ENCODE results near the gene TEF.
"Not testable (repeated sequence)": the region's sequence is repeated elsewhere in the genome, so short reads cannot be mapped to it uniquely, and the experiment has no call there.

The TEF gene

GRCh38 chr22:41377846-41378245, 3.9 kb upstream of the TEF start:
- DNase-seq (ENCODE audit: low read depth, low spot score), result no peak
- no peak overlapping the region for H3K27ac ChIP-seq

DNA sequence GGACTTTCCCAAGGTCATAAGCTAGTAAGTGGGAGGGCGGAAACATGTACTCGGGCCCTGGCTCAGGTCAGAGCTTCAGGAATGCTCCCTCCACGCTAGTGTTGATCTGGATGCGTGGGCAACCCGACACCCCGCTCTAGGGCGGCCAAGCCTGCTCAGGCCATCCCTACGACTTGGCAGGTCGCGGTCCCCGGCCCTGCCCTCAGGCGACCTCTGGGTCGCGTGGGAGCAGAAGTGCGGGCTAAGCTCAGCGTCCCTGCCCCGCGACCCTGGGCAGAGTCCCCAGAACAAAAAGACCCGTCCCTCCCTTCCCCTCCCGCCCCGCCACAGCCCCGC, 781 bp upstream of the TEF start:
- peak overlapping the region; percentile 94 for H3K27ac ChIP-seq
- DNase-seq (ENCODE audit: low read depth, low spot score), result no peak

GRCh38 chr22:41382098-41382578, 396 bp downstream of the TEF start:
- DNase-seq (ENCODE audit: low read depth, low spot score), result no peak
- H3K27ac ChIP-seq, result peak overlapping the region; percentile 94

GRCh38 chr22:41382610-41383009, 868 bp downstream of the TEF start:
- peak overlapping the region; percentile 94 for H3K27ac ChIP-seq
- no peak for DNase-seq (ENCODE audit: low read depth, low spot score)

DNA sequence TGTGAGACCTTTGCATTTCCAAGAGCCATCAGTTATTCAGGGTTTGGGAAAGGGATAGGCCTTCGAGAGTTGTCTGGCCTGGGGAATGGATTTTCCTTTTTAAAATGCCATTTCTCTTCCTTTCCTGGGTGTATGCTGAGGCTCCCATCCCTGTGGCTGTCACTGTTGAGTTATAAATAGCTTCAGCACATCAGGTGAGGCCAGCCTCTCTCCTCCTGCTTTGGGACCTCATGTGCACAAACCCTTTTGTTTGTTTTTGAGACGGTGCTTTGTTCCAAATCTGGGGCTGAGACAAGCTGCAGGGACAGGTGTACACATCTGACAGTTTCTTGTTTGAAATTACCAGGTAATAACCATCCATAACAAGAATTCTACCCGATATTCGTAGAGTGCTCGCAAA, 1.3 kb downstream of the TEF start:
- H3K27ac ChIP-seq, result peak overlapping the region; percentile 94
- no peak for DNase-seq (ENCODE audit: low read depth, low spot score)

DNA sequence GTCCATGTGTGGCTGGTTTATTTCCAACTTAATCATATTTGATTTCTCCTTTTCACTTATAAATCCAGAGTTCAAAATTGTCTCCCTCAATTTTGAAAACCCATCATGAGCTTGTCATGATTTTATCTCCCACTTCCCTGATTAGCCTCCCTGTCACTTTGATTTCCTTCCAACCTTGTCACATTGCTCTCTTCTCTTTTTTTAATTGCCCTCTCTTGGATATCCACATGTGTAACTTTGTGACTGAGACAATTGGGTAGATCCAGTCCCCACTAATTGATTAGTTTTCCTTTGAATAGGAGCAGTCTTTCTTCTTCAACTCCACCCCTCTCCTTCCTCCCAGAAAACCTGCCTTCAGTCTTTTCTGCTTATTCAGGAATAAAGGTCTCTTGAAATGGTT, 2.4 kb downstream of the TEF start:
- no peak overlapping the region for H3K27ac ChIP-seq
- DNase-seq (ENCODE audit: low read depth, low spot score), result no peak

DNA sequence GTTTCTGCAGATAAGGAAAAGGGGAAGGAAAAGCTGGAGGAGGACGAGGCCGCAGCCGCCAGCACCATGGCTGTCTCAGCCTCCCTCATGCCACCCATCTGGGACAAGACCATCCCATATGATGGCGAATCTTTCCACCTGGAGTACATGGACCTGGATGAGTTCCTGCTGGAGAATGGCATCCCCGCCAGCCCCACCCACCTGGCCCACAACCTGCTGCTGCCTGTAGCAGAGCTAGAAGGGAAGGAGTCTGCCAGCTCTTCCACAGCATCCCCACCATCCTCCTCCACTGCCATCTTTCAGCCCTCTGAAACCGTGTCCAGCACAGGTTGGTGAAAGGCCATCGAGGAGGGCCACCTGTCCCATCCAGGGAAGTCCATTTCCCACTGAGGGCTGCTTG, 5.6 kb downstream of the TEF start:
- no peak for DNase-seq (ENCODE audit: low read depth, low spot score)
- no peak overlapping the region for H3K27ac ChIP-seq

GRCh38 chr22:41394012-41394356, 12.2 kb downstream of the TEF start:
- DNase-seq (ENCODE audit: low read depth, low spot score), result no peak
- no peak overlapping the region for H3K27ac ChIP-seq

DNA sequence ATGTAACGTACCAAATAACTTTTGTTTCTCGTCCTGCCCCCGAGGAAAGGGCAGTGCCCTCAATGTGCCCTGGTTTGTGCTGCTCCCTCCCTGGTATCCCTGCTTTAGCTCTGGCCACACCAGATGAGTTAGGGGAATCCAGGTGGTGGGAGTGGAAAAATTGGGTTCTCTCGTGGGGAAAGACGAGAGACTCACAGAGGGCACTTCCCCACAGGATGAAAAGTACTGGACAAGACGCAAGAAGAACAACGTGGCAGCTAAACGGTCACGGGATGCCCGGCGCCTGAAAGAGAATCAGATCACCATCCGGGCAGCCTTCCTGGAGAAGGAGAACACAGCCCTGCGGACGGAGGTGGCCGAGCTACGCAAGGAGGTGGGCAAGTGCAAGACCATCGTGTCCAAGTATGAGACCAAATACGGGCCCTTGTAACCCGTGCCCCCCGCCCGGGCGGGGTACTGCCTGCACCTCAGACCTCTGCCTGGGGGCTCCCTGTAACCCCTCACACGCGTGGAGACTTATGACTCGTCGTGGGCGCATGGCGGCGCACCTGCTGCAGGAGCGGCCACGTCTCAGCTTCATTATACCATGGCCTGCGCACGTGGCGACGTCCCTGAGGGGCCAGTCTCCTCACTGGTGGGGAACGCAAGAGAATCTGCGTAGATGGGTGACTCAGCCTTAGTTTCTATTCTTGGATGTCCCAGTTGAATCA, 13.9 kb downstream of the TEF start:
- H3K27ac ChIP-seq, result no peak overlapping the region
- no peak for DNase-seq (ENCODE audit: low read depth, low spot score)

DNA sequence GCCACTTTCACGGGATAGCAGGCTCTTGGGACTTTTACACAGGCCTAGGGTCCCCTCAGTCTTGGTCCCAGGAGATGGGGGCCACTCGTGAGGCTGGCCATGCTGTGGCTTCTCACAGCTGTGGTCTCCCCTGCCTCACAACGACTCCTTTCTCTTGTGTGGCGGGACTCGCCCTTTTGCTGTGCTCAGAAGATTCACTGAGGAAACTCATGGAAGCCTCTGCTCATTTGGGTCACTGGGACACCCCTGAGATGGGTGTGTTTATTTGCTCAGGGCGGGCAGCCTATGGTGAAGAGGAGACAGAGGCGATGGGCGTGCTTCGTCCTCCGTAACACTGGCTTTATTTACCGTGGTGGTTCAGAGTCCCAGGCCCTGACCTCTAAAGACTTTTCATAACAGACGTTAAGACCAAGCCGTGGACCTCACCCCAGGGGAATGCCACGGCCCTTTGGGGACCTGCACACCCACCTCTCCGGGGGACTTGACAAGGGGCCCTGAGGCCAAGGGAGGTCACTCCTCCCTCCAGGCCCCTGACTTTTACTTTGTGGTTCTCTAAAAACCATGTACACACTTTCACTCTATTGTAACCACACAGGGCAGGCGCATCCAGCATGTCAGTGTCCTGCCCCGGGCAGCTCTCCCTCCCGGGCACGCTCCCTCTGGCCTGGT, 15.5 kb downstream of the TEF start:
- no peak overlapping the region for H3K27ac ChIP-seq
- DNase-seq (ENCODE audit: low read depth, low spot score), result no peak

DNA sequence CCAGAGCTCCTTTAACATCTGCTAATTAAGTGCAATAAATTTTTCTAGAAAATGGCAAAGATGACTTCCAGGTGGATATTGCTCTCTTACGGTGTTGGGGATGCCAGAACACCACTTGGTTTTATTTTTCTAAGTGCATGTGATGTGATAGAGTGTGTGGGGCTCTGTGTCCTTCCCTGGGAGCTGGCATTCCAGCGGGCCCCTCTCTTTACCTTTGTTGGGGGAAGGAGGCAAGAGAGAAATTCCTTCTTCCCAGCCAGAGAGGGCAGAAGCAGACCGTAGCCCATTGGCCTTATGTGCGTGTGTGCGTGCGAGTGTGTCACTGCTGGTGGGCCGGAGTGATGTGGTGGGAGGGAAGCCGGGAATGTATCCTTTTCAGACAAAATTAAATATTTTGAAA, 17.2 kb downstream of the TEF start:
- DNase-seq (ENCODE audit: low read depth, low spot score), result no peak
- H3K27ac ChIP-seq, result no peak overlapping the region

- H3K27ac ChIP-seq, result no peak overlapping the region
- peak; percentile 52 for DNase-seq (ENCODE audit: low read depth, low spot score)
Observed at GRCh38 chr22:41401781-41402648, 20.3 kb downstream of the TEF start.

GRCh38 chr22:41402851-41403250, 21.1 kb downstream of the TEF start:
- not testable (repeated sequence) for DNase-seq (ENCODE audit: low read depth, low spot score); H3K27ac ChIP-seq

- DNase-seq (ENCODE audit: low read depth, low spot score), result peak; percentile 40
- no peak overlapping the region for H3K27ac ChIP-seq
Observed at GRCh38 chr22:41403532-41404318, 22.0 kb downstream of the TEF start.

- no peak for DNase-seq (ENCODE audit: low read depth, low spot score)
- no peak overlapping the region for H3K27ac ChIP-seq
Observed at GRCh38 chr22:41405588-41405987, 23.8 kb downstream of the TEF start.

DNA sequence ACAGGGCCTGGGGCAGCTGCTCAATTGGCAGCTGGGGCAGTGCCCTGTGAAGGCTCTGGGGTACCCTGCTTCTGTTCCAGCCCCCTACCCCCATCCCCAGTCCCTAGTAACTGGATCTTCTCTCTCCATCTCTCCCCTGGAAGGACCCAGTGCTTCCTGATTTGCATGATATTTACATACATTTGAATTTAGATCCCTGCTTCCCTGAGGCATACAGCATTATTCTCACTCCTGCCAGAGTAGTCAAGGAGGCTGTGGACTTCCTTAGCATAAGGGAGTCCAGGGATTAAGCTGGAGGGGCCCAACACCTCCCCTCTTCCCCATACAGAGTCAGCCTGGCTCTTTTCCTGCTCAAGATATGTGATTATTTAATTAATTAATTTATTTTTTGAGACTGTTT, 24.7 kb downstream of the TEF start:
- DNase-seq (ENCODE audit: low read depth, low spot score), result no peak
- H3K27ac ChIP-seq, result no peak overlapping the region

GRCh38 chr22:41407433-41407832, 25.7 kb downstream of the TEF start:
- DNase-seq (ENCODE audit: low read depth, low spot score), result no peak
- H3K27ac ChIP-seq, result no peak overlapping the region

DNA sequence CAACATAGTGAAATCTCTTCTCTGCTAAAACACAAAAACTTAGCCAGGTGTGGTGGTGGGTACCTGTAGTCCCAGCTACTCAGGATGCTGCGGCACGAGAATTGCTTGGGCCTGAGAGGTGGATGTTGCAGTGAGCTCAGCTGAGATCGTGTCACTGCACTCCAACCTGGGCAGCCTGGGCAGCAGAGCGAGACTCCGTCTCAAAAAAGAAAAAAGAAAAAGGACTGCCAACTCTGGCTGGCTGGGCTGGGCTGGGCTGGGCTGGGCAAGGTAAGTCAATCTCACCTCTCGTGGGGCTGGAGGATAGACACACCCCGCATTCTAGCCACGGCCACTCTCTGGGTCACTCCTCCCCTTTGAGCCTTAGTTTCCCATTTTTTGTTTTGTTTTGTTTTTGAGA, 26.9 kb downstream of the TEF start:
- no peak overlapping the region for H3K27ac ChIP-seq
- DNase-seq (ENCODE audit: low read depth, low spot score), result no peak

DNA sequence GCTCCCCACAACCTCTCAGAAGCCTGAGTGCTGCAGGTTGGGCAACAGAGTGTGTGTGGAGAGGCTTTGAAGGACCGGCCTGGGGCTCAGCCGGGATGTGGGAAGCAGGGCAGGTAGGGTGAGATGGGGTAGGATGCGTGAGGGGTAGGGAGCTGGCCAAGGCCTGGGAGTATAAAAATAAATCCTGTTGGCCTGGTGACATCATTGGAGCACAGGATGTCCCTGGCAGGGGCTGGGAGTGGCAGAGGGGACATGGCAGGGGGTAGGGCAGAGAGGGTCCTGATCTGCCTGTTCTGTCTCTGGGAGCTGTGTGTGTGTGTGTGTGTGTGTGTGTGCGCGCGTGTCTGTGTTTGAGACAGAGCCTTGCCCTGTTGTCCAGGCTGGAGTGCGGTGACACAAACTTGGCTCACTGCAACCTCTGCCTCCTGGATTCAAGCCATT, 28.6 kb downstream of the TEF start:
- no peak overlapping the region for H3K27ac ChIP-seq
- no peak for DNase-seq (ENCODE audit: low read depth, low spot score)

- DNase-seq (ENCODE audit: low read depth, low spot score), result no peak
- no peak overlapping the region for H3K27ac ChIP-seq
Observed at GRCh38 chr22:41411021-41411851, 29.5 kb downstream of the TEF start.
